ENCODE data around the gene KRTAP6-1.

DNA sequence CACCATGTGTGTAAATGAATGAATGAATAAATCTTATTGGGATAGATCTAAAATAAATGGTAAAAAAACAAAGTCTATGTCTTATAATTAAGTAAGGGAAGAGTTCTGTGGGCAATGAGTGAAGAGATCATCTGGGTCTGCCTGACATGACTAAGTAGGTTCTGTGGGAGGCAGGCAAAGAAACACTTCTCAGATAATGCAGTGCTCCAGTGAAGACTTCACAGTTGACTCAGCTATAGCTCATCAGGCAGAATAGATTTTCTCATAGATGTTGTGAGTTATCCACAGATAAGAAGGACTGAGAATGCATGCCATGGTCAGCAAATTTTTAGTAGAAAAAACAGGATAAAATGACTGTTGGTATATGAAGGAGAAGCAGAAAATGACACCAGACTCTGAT lies 36.0 kb downstream of the KRTAP6-1 start:
- TF ChIP-seq, protein P1, sequence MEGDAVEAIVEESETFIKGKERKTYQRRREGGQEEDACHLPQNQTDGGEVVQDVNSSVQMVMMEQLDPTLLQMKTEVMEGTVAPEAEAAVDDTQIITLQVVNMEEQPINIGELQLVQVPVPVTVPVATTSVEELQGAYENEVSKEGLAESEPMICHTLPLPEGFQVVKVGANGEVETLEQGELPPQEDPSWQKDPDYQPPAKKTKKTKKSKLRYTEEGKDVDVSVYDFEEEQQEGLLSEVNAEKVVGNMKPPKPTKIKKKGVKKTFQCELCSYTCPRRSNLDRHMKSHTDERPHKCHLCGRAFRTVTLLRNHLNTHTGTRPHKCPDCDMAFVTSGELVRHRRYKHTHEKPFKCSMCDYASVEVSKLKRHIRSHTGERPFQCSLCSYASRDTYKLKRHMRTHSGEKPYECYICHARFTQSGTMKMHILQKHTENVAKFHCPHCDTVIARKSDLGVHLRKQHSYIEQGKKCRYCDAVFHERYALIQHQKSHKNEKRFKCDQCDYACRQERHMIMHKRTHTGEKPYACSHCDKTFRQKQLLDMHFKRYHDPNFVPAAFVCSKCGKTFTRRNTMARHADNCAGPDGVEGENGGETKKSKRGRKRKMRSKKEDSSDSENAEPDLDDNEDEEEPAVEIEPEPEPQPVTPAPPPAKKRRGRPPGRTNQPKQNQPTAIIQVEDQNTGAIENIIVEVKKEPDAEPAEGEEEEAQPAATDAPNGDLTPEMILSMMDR (conservative IDR thresholded peaks at IDR 0.05; ENCODE audit: low read depth, low read length), result no peak
- no peak for TF ChIP-seq EZH2 (IDR thresholded peaks at IDR 0.05; ENCODE audit: borderline replicate concordance, low read depth, low read length, poor library complexity, severe bottlenecking)
